HG03095 (cell line): ENCODE results near the gene PHPT1.
"Not testable (repeated sequence)": the region's sequence is repeated elsewhere in the genome, so short reads cannot be mapped to it uniquely, and the experiment has no call there.

Experiments used
- ATAC-seq: cut with Tn5 transposase; IDR thresholded peaks from one replicate; pipeline ENCODE4 v1.9.1; 2021; ENCODE audit warnings: moderate library complexity; ENCODE audit not compliant: unreplicated experiment

Gene PHPT1

GRCh38 chr9:136849038-136849959, at the start of gene PHPT1:
PHPT1 (plus strand) TSS chr9:136849409; CDS start chr9:136849431, 22 bp downstream.
- ATAC-seq, result peak; percentile 64

- ATAC-seq, result no peak
Observed at GRCh38 chr9:136799854-136800657, 49.2 kb upstream of the PHPT1 start.

GRCh38 chr9:136802321-136802720, 46.9 kb upstream of the PHPT1 start:
- no peak for ATAC-seq

GRCh38 chr9:136803009-136803550, 46.1 kb upstream of the PHPT1 start:
- not testable (repeated sequence) for ATAC-seq

- ATAC-seq, result no peak
Observed at GRCh38 chr9:136803551-136804508, 45.4 kb upstream of the PHPT1 start.

GRCh38 chr9:136804509-136805206, 44.6 kb upstream of the PHPT1 start:
- ATAC-seq, result no peak

GRCh38 chr9:136805207-136805740, 43.9 kb upstream of the PHPT1 start:
- ATAC-seq, result no peak

- ATAC-seq, result no peak
Observed at GRCh38 chr9:136806067-136806466, 43.1 kb upstream of the PHPT1 start.

- ATAC-seq, result no peak
Observed at GRCh38 chr9:136806631-136807201, 42.5 kb upstream of the PHPT1 start.

GRCh38 chr9:136807281-136808074, 41.7 kb upstream of the PHPT1 start, which contains the start of gene RABL6:
RABL6 (plus strand) TSS chr9:136807948; CDS start chr9:136808197, 249 bp downstream.
- peak; percentile 46 for ATAC-seq

GRCh38 chr9:136808075-136808805, 41.0 kb upstream of the PHPT1 start:
- peak; percentile 28 for ATAC-seq

- no peak for ATAC-seq
Observed at GRCh38 chr9:136808806-136809158, 40.4 kb upstream of the PHPT1 start.

GRCh38 chr9:136814725-136815421, 34.3 kb upstream of the PHPT1 start:
- no peak for ATAC-seq

- no peak for ATAC-seq
Observed at GRCh38 chr9:136815422-136815782, 33.8 kb upstream of the PHPT1 start.

GRCh38 chr9:136820971-136821825, 28.0 kb upstream of the PHPT1 start:
- no peak for ATAC-seq
